Activated effector memory CD4-positive, alpha-beta T cell treated with Interleukin-2 at 50 U/mL for 16 hours (primary cell): ENCODE results near the gene DOCK2.
"Not testable (repeated sequence)": the region's sequence is repeated elsewhere in the genome, so short reads cannot be mapped to it uniquely, and the experiment has no call there.

Experiments used
- DNase-seq: peaks from one replicate; pipeline ENCODE4 v3.0.0-alpha.2; 2020

Gene DOCK2

DNA sequence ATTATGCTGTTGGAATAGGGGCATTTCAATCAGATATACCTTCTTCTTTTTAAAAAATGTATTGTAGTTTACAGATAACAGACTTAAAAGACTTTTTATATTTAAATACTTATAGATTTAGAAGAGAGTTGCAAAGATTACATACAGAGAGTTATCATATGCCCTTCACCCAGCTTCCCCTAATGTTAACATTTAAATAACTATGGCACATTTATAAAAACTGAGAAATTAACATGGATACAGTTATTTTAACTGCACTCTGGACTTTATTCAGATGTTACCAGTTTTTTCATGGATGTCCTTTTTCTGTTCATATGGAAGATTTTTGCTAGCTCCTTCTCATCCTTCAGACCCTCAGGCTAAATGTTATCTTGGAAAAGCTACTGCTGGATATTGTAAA, 123.2 kb downstream of the DOCK2 start:
- no peak for DNase-seq

DNA sequence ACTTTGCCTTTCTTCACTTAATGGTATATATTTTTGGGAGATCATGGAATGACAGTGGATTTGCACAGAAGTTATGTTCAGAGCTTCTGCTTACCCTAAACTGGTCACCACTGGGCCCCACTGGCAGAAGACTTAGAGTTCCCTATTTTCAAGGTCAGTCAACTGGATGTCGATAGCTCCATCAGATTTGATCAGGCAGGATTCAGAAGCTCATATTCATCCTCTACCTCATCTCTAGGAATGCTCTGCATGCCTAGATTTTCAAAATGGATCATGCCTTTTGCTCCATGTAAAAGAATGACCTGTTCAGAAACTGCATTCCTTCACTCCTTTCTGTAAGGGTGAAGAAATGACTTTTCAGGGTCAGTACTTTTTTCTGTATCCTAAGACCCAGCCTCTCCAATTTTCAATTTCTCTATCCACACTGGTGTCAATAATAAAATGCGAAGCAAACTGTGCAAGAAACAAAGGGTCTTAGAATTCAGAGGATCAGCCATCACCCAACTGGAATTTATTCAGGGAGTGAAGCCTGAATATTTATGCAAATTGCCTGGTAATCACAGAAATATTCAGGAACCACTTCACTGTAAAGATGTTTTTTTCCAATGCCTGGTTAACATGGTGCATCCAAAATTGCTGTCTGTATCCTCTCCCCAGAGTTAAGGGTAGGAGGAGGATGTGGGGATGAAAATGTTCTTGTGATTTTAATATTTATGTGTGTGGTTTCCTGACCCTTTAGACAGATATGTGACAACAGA, 125.4 kb downstream of the DOCK2 start:
- DNase-seq = no peak

DNA sequence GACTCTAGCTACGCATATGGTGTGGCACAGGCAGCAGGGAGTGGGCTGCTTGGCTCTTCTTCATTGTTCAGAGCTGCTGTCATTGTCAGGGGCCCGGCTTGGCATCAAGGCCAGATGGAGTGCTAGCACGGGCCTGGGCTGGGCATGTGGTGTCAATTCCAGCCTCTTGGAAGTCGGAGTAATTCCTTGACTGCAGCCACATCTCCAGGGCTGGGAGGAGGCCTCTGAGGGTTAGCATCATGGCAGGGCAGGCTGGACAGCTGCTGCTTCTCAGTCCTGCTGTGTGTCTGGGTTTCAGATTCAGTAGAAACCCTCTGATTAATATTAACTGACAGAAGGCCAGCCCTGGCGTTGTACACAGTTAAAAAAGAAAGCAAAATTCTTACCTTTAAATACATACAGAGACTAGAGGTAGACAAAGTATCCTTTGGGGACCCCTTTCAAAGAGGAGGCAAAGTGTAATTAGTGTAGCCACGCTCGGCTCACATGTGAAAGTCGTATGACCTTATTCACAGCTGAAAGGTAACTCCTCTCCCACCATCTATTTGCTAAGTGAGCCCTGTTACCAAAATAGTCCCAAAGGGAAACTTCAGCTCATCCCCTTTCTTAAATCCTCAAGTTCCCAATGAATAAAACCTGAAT, 126.4 kb downstream of the DOCK2 start:
- no peak for DNase-seq

DNA sequence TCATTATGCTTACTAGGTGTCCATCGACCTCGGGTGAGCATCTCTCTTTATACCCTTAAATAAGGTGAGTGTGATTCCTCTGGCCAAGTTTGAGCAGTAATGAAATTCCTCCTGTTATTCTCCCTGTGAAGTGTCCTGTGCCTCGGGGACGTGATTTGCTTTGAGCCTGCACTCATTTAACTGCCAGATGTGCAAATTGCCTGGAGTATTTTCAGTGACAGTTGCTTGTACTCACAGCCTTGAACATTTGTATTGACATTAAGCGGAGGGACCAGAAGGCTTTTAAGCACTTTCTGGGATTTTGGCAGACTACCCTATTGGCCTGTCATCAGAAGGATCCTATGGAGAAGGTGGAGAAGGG, 126.9 kb downstream of the DOCK2 start:
- no peak for DNase-seq

DNA sequence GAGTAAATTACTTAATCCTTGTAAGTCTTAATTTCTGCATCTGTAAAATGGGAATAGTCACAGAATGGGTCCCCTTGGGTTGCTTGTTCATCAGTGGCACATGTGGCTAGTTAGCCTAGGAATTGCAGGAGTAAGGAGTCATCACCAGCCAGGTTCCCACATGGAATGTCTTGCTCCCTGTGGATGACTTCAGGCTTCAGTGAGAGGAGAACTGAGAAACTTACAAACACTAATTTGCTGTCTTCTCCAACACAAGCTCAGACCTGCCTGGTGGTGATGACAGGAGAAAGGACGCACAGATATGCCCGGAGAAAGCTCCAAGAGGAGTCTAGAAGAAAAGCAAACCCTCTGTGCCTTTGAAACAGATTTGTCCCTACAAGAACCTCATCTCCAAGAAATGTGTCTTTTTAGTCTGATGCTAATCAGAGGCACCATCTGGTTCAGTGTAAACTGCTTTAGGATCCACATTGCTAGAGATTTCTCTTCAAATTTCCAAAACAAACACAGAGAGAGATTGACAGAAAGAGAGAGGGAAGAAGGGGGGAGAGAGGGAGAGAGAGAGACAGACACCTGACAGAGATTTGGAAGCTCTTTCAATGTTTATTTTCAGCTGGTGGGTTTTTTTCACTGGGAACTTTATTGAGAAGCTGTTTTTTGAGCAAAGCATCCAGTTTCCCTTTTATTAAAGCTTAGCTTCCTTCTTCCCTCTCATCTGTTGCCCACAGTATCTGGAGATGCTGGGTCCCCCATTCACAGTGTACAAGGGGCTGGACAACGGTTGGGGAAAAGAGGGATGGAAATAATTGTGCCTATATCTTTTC, 128.3 kb downstream of the DOCK2 start:
- DNase-seq = no peak

DNA sequence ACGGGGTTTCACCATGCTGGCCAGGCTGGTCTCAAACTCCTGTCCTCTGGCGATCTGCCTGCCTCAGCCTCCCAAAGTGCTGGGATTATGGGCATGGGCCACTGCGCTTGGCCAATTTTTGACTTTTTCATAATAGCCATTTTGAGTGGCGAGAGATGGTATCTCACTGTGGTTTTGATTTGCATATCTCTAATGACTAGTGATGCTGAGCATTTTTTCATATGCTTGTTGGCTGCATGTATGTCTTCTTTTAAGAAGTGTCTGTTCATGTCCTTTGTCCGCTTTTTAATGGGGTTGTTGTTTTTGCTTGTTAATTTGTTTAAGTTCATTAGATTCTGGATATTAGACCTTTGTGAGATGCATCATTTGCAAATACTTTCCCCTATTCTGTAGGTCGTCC, 129.9 kb downstream of the DOCK2 start:
- DNase-seq = not testable (repeated sequence)

DNA sequence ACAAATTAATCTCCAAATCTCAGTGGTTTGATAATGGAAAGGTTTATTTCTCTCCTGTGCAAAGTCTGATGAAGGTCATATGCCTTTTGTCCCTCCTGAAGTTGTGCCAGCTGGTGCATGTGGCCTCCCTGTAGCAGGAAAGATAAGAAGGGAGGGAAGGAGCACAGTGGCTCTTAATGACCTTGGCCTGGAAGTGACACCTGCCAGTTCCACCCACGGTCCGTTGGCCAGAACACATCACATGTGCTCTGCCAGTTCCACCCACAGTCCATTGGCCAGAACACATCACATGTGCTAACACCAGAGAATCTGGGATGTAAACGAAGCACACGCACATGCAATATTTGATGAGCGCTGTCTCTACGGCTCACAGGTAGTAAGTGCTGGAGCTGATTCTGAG, 130.9 kb downstream of the DOCK2 start:
- no peak for DNase-seq

DNA sequence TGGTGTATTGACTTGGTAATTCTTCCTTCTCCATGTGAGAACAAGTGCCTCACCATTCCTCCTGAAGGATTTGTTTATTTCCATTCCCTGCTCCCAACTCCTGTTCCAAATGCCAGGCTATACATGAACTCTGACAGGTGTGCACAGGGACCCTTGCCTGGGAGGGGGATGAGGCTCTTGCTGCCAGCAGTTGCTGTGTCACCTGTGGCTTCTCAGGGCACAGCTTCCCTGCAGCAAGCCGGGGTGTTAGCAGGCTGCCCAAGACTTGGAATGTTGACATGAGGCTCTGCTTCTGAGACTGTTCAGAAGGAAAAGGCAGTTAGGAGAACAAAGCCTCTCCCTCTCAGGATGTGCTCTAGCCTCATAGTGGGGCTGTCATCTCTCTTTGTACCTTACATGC, 131.3 kb downstream of the DOCK2 start:
- DNase-seq = no peak

DNA sequence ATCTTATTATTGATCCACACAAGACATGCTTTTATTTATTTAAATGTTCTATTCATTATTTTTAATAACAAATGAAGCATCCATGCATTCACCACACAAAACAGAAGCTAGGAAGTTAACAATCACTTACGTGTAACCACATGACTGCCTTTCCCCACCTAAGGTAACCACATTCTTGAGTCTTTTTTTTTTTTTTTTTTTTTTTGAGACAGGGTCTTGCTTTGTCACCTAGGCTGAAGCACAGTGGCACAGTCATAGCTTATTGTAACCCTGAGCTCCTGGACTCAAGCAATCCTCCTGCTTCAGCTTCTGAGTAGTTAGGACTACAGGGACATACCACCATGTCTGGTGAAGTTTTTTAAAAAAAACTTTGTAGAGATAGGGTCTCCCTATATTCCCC, 133.0 kb downstream of the DOCK2 start:
- no peak for DNase-seq

DNA sequence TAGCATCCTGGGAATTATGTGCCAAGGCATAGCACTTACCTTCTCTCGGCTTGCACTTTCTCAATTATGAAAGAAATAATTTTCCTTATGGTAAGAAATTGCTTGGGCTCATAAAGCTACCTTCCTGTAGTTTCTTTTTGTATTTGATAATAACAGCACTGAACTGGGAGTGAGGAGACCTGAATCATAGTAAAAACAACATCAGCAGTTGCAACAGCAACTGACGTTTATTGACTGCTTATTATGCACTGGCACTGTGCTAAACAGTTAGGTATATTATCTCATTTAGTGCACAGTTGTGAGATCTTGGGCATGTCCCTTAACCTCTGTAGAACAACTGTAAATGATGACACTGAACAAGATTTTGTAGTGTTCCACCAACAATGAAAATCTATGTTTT, 135.2 kb downstream of the DOCK2 start:
- DNase-seq = no peak

DNA sequence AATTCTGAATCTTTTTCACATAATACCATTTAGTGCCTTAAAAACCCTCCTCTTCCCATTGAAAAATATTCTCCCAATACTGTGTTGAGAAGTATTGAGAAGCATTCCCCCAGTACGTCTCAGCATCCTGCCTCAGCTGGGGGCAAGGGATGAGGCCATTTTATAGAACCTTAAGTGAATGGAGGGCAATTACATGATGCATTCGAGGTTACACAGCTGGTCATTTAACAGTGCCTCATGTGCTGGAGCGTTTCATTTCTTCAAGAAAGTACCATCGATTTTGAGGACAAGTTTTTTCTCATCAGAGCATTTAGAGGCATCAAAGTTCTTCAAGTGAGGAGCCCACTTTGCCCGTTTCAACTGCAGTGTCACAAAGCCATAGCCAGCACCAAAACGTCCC, 135.6 kb downstream of the DOCK2 start:
- DNase-seq = no peak

DNA sequence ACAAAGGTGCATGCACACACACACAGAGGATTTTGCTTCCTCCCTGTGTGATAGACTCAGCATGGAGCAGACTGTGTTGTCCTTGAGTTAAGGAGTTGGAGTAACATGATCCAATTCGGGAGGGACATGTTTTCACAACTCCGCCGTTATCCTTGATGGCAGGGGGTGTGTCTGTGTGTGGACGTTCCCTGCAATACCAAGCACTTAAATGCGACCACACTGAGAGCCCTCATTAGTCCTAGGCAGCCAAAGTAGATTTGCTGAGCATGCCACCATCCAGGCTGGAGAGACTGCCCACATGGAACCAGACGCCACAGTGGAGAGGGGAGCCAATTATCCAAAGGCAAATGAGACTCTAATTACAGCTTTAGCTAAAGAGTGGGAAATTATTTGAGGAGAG, 140.1 kb downstream of the DOCK2 start:
- DNase-seq = no peak

DNA sequence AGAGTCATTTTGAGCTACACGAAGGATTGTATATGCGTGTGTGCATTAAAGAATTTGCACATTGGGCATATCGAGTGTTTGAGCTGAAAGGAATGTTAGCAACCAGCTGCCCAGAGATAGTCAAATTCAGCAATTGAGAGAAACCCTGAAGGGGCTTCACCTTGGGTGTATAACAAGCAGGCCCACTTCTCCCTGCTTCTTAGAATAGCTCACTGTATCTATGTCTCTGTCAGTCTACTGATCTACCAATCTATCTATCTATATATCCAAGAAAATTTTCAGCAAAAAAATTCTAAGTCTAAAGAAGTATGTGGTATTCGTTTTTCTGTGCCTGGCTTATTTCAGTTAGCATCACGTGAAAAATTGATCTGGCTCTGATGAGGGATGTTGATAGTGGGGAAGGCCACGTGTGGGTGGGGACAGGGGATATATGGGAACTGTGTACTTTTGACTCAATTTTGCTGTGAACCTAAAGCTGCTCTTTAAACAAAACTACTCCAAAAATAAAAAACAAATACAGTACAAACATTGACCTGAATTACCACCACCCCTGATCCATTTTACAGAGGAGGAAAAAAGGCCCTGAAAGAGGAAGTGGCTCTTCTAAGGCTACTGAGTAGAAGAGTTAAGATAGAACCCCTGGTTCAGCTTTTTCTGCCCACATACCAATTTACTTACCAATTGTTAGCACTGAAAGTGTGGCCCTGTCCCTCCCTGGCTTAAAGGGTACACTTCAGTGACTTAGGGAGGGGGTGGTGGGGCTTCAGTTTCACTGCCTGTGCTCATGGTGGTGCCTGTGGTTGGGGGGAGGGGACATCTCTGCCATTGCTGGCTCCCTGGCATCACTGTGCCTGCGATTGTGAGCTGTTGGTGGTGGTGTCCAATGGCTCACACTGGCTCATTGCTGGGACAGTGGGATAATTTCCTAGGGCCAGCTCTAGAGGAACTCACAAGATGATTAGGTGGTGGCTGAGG, 141.8 kb downstream of the DOCK2 start:
- no peak for DNase-seq

DNA sequence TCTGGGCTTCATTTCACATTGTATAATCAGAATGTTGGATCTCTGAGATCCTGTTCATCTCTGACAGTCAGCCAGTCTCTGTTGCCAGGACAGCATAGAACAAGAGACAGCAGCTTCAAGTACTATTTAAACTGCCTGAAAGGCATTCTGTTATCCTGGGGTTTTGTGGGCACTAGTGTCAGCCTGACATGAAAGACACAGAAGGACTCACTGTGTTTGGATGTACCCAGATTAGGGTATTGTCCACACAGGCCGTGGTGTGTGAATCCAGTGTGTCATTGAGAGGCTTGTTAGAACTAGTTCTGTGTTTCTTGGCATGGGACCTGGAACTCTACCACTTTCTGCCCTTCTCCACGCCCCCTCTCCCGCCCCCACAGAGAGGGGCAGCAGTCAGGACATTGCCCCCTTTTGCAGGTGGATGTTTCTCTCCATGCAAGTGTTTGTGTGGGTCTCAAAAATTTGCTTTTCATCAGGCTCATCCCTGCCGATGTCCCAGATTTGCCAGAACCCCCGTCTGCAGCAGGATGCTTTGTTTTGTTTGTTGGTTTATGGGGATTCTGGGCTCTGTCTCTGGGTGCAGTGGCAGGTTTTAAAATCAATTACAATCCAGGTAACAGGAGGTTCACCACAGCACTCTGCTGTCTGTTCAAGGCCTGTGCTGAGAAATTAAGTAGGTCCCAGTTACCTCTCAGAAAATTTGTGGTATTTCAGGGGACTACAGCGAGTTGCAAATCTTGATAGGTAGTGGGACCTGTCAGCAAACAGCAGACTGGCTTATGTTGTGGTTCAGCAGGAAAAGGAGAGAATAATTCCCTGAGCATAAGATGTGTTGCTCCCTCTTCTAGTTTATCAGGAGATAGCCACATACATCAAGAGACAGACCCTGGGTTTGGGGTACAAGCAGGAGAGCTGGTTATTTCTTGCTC, 144.6 kb downstream of the DOCK2 start:
- no peak for DNase-seq

DNA sequence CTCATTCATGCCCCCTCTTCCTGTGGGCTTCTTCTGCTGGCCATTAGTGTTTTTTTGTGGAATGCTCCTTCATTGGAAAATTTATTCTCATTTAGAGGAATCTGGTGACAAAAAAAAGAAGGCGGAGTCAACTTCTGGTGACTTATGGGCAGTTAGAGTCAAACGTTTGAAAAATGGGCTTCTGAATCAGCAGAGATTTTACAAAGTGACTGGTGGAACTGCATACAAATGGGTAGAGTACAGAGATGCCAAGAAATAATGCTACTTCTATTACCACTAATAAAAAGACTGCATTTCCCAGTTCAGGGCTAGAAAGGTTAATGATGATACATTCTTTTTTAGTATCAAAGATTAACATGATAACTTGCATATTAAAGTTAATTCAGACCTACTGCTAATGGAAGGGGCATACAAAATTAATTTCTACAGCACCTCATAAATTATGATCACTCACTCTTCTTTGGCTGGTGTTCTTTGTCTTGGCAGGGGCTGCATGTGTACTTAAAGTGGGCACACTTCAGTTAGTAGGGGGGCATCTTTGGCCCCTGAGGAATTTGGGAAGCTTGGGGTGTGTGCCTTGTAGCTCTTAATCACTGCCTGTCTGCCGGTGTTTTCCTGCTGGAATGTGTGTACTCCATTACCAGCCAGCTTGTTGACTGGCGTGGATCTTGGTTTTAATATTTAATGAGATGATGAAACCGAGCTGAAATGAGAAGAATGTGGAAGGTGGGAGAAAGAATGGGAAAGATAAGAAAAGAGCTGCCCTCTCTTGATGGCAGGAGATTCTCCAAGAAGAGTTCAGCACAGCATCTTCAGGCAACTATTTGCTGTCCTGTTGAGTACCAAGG, 148.9 kb downstream of the DOCK2 start:
- no peak for DNase-seq

DNA sequence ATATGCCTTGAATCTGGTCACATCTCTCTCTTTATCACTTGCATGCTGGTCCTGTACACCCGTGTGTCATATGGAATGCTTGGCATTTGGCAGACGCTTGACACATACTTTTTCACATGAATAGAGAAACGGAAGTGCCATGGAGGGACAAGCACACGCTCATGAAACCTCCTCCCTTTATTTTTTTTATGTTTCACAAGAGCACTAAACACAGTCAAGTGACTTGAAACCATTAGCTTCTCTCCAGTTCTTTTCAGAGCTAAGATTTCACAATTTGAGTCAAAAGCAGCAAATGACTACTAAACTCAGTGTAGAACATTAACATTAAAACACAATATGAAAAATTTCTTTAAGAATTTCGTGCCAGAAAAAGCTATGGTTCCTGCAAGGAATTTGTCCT, 151.1 kb downstream of the DOCK2 start:
- DNase-seq = no peak

DNA sequence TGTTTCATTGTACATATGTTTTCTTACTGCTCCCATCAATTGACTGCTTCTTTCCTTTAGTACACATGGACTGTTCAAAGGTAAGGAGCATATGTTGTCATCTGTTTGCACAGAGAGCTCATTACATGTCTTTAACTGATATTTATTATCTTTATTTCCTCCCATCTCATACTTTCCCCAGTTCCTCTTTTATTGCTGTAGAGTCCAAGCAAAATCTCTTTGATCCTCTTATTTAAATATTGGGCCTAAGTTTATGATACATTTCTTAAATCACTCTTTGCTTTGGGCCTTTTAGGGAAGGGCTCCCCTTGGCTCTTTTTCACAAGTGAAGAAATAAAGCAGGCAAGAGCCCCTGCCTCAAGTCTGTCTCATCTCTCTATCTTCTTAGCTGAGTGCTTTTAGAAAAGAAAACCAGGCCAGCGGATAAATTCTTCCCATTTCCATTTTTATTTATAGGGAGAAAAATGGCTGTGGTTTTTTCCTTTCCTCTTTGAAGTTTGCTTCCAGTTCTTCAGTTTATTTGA, 152.4 kb downstream of the DOCK2 start:
- DNase-seq = no peak

DNA sequence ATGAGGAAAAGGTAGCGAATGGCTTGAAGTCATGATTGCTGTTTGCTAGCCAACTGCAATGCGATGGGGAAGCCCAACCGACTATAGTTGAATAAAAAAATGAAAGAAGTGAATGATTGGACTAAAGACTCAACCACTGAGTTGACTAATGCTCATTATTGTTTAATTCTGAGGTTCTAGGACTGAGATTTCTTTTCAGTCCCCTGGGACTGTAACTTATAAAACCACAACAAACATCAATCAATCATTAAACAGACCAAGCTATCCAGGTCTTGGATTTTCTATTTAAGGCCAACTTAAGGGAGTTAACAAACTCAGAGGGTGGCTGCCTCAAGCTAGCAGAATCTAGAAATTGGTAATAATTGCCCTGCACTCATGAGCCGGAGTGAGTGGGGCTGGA, 154.2 kb downstream of the DOCK2 start:
- no peak for DNase-seq

DNA sequence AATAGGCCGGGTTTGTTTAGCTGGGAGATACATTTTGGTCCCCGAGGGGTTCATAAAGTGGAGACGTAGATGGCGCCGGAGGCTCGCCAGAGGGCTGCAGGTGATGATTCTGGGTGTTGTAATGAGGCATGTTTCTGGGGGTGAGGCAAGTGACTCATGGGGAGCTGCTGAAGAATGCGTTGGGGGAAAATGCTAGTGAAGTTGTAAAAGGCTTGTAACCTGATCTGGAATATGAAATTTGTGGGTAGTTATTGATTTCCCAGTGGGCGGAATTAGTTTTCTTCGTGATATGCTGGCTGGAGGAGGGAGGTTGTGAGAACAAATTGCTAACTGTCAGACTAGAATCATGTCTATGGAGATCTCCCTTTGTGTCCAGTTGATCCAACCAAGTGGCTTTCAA, 158.3 kb downstream of the DOCK2 start:
- no peak for DNase-seq

DNA sequence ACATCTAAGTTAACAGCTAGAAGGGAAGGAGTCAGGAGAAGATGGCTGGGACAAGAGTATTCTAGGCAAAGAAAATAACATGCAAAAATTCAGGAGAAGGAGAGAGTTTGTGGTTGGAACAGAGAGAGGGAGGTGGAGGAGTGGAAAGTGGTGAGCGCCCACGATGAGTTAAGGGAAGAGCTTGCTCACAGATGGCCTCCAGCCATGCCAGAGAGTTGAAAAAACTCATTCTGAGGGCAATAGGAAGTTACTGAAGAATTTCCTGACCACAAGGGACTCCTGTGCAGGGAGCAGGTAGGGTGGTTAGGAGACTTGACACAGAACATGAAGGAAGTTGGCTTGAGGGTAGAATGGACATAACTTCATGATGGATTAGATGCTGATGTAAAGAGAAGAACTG, 159.7 kb downstream of the DOCK2 start:
- DNase-seq = no peak

DNA sequence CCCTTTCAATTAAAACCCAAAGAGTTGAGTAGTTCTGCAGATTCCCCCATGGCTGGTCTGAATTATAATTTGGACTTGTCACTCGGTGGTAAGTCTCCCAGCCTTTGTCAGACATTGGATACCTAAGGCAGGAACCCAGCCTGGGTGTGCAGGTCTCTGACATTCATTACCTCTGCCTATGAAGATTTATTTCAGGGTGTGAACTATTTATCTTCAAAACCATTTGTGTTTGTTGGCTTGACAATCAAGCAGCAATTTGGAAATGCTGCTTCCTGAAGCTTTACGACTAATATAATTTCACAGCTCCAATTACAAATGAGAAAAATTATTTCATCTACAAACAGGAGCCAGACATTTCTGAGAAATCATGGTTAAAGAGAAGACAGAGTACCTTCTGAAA, 160.5 kb downstream of the DOCK2 start:
- no peak for DNase-seq
